HG03460 (cell line): ENCODE data around the gene CNTLN.

Experiments
- ATAC-seq: cut with Tn5 transposase; IDR thresholded peaks from one replicate; pipeline ENCODE4 v1.9.1; 2021; ENCODE audit not compliant: unreplicated experiment

The CNTLN gene, protein sequence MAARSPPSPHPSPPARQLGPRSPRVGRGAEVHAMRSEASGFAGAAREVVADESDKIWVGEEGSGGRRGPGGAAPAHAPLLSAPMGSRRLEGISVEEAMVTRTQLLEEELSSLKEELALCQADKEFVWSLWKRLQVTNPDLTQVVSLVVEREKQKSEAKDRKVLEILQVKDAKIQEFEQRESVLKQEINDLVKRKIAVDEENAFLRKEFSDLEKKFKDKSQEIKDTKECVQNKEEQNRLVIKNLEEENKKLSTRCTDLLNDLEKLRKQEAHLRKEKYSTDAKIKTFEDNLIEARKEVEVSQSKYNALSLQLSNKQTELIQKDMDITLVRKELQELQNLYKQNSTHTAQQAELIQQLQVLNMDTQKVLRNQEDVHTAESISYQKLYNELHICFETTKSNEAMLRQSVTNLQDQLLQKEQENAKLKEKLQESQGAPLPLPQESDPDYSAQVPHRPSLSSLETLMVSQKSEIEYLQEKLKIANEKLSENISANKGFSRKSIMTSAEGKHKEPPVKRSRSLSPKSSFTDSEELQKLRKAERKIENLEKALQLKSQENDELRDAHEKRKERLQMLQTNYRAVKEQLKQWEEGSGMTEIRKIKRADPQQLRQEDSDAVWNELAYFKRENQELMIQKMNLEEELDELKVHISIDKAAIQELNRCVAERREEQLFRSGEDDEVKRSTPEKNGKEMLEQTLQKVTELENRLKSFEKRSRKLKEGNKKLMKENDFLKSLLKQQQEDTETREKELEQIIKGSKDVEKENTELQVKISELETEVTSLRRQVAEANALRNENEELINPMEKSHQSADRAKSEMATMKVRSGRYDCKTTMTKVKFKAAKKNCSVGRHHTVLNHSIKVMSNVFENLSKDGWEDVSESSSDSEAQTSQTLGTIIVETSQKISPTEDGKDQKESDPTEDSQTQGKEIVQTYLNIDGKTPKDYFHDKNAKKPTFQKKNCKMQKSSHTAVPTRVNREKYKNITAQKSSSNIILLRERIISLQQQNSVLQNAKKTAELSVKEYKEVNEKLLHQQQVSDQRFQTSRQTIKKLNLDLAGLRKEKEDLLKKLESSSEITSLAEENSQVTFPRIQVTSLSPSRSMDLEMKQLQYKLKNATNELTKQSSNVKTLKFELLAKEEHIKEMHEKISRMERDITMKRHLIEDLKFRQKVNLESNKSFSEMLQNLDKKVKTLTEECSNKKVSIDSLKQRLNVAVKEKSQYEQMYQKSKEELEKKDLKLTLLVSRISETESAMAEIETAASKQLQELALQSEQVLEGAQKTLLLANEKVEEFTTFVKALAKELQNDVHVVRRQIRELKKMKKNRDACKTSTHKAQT (N-terminal part only)

DNA sequence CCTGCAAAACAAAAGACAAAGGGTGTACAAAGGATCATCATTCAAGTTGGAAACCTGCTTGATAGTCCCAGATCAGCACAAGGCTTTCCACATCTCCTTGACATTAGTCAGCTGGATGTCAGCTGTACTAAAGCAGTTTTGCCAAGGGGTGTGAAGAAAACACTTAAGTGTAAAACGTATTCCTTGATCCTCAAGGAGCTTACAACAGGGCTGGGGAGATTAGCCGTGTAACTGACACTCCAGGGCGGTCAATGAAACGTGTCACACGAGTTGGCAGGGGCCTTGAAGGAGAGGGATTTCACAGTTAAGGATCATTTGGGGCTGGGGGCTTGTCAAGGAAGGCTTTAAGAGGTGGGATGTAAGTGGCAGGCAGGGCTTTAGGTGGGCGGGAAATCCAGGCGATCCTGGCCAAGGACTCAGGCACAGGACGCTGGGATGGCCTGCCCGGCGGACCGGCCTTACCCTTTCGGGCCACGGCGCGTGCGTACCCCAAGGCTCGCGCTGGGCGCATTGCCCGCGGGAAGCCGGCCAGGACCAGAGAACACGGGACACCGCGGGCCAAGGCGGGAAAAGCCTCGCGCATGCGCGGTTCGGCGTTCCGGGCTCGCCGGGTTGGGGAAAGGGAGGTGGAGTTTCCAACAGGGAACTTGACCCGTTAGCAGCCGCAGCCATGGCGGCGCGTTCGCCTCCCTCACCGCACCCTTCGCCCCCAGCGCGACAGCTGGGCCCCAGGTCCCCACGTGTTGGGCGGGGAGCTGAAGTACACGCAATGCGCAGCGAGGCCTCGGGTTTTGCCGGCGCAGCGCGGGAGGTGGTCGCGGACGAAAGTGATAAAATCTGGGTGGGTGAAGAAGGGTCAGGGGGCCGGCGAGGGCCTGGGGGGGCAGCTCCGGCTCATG is at the start of gene CNTLN:
CNTLN (plus strand) TSS at position 645 of the 899 bp plus-strand sequence; CDS start at position 671, 26 bp downstream.
- peak; percentile 81 for ATAC-seq

DNA sequence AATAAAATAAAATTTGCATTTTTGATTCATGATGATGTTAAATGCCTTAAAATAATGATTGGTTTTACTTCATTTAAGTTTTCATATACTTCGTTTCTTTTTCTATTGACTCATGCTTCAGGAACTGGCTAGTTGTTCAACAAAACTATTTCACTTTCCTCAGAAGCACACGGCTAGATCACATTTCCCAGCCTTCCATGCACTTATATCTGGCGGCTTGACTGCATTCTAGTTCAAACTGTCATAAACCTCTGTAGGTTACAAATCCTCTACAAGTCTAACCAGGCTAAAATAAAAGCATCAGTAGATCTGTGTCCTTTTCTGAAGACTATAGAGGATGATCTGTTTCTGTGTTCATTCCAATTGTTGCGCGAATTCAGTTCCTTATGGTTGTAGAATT is 46.3 kb upstream of the CNTLN start:
- ATAC-seq, result no peak

- no peak for ATAC-seq
These were observed 44.8 kb upstream of the CNTLN start for GRCh38 chr9:17090041-17090440.

GRCh38 chr9:17116400-17116837 is 18.4 kb upstream of the CNTLN start:
- no peak for ATAC-seq

- no peak for ATAC-seq
These were observed 17.5 kb upstream of the CNTLN start for GRCh38 chr9:17117372-17117771.

DNA sequence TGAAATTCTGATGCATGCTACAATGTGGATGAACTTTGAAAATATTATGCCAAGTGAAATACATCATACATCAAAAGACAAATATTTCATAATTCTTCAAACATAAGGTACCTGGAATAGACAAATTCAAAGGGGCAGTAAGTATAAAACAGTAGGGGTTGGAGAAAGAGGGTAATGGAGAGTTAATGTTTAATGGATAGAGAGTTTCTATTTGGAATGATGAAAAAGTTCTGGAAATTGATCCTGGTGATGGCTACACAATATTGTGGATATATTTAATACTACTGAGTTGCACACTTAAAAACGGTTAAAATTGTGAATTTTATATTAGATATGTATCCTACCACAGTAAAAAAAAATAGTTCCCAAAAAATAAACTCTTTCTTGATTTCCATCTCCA is 14.6 kb upstream of the CNTLN start:
- no peak for ATAC-seq

- no peak for ATAC-seq
These were observed 13.6 kb upstream of the CNTLN start for GRCh38 chr9:17121264-17121663.

- no peak for ATAC-seq
These were observed 4.5 kb upstream of the CNTLN start for GRCh38 chr9:17130291-17130690.

DNA sequence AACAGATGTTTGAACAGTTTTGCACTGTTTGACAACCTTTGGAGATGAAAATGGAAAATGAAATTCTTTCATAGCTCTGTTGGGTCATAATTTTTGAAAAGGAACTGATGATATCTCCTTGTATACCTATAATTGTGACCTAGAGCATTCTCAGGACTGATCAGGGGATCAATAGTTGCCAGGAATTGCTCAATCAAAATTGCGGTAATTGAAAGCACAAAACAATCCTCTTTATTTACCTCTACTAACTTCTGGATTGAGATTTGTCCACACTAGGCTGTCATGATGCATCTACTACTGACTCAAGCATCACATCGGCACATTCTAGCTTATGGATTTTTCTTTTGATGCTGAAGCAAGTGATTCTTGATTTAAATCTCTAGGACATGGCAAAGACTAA is 4.1 kb upstream of the CNTLN start:
- ATAC-seq, result no peak

- ATAC-seq, result no peak
These were observed 3.3 kb upstream of the CNTLN start for GRCh38 chr9:17131494-17131893.

DNA sequence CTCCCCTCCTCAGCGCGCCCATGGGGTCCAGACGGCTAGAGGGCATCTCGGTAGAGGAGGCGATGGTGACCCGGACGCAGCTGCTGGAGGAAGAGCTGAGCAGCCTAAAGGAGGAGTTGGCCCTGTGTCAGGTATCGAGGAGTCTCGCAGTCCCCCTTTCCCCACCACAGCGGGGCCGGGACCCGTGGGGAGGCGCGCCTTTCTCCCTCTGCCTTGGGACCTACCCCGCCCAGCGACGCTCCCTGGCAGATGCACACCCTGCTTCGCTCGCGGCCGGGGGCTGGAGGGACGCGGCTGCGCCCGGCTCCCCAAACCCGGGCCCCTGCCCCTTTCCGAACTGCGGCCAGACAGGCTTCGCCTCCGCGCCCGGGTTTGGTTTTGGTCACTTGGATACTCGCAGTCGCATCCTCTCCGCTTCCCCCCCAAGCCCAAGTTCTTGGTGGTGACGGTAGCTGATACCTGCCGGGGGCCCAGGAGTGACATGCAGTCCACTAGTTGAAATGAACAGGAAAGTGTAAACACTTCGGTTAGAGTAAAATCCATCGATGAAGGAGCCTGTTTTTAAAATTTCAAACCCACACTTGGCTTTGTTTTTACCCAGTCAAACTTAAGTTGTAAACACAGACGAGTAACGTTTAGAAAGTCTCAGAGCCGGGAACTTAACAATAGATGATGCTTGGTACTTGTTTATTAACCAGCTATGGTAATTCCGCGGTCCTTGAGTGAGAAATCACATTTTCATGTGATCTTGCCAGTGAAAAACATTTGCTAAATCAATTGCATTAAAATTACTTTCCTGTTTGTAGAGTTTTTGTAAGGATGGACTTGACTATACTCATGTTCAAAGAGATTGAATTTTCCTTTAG is 688 bp downstream of the CNTLN start:
- ATAC-seq, result peak; percentile 65

GRCh38 chr9:17137566-17137965 is 2.7 kb downstream of the CNTLN start:
- no peak for ATAC-seq

GRCh38 chr9:17138503-17138902 is 3.7 kb downstream of the CNTLN start:
- ATAC-seq, result no peak

DNA sequence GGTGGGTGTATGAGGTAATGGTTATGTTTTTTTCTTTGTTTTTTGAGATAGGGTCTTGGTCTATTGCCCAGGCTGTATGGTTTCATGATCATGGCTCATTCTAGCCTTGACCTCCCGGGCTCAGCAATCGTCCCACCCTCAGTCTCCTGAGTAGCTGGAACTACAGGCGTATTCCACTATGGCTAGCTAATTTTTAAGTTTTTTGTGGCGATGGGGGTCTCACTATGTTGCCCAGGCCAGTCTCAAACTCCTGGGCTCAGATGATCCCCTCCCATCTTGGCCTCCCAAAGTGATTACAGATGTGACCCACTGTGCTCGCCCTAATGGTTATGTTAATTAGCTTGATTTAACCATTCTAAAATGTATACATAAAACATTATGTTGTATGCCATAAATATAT is 5.6 kb downstream of the CNTLN start:
- no peak for ATAC-seq

DNA sequence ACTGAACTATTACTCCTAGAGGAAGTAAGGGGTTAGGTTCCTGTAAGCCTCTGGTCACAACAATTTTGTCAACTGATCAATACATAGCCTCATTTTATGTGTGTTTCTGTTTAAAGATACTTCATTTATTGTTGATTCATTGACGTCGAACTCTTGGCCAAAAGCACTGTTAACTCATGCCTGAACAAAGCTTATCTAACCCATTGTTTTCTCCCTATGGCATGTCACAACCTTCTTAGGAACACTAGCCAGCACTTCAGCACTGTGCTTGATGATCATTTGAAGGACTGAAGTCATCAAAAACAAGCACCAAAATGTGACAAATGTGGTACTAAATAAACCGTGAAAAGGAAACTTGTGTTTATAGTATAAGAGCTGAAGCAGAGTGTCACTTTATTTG is 13.5 kb downstream of the CNTLN start:
- ATAC-seq, result no peak

- ATAC-seq, result no peak
These were observed 24.6 kb downstream of the CNTLN start for GRCh38 chr9:17159469-17159868.

DNA sequence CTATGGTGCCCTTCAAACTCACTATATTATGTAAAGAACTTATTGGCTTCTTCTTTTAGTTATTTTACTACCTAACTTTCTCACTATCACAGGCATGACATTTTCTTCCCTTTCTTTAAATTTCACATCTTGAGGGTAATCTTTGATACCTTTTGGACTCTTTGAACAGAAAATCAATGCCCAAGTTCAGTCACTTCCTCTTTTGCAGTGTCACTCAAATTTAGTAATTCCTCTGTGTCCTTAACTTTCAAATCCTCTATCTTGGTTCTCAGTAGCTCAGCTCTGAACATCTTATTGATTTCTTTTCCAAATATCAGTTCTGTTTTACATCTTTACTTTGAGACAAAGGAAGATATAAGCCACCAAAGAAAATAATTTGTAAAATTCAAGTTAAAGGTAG is 25.5 kb downstream of the CNTLN start:
- ATAC-seq, result no peak

- no peak for ATAC-seq
These were observed 30.9 kb downstream of the CNTLN start for GRCh38 chr9:17165764-17166163.

GRCh38 chr9:17166346-17166745 is 31.5 kb downstream of the CNTLN start:
- no peak for ATAC-seq
